HCT116 (cell line): Measurements from ENCODE around the gene TPK1.

Source experiments
- CTCF ChIP-seq, 3 experiments: fragments of 200-600 bp in 1 of 3; sonication (generic) in 1 of 3; IDR thresholded peaks in 2 of 3; conservative IDR thresholded peaks in 1 of 3; 2 replicates each; pipeline ENCODE4 v1.5.1; 2012 to 2017; ENCODE audit warnings: low read depth in 2 of 3, low read length in 2 of 3, antibody characterized with exemption in 1 of 3, borderline replicate concordance in 1 of 3, control low read depth in 1 of 3, mild to moderate bottlenecking in 1 of 3, mixed read lengths in 1 of 3, mixed run types in 1 of 3, moderate library complexity in 1 of 3; ENCODE audit not compliant: insufficient read depth in 1 of 3
- EZH2 ChIP-seq: fragments of 200-600 bp; sonication (generic); IDR thresholded peaks from 2 replicates; pipeline ENCODE4 v1.6.1; 2017; ENCODE audit warnings: antibody characterized with exemption, mixed run types
- POLR2A ChIP-seq: IDR thresholded peaks from 2 replicates; pipeline ENCODE4 v1.7.0; 2011; ENCODE audit warnings: borderline replicate concordance; ENCODE audit not compliant: insufficient read depth, insufficient read length; ENCODE audit errors: extremely low read depth
- RAD21 ChIP-seq: IDR thresholded peaks from 2 replicates; pipeline ENCODE4 v1.6.1; 2012; ENCODE audit warnings: low read depth, mild to moderate bottlenecking
- ZNF274 ChIP-seq: fragments of 200-500 bp; sonication (Bioruptor generic); IDR thresholded peaks from 2 replicates; pipeline ENCODE4 v1.6.1; 2014; ENCODE audit warnings: mild to moderate bottlenecking, low read depth, low read length, inconsistent platforms
- TF ChIP-seq, protein P1 (sequence below): IDR thresholded peaks from 2 replicates; pipeline ENCODE4 v1.6.1; 2012

DNA sequence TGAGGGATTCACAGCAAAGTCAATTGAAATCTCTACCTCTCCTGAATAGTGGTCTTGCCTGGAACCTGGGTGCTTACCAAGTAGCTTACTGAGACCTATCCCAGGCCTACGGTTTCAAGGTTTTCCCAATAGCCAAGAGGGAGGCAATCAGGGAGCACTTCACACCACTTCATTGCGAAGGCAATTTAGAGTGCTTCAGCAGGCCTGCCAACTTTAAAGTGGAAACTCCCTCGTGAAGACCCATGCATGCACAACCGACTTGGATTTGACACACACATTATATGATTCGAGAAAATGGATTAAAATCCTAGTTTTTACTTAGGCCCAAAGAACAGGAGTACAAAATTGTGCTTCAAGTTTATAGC, 380.8 kb downstream of the TPK1 start:
- TF ChIP-seq CTCF (IDR thresholded peaks at IDR 0.05 in 2 of 3, conservative IDR thresholded peaks at IDR 0.05 in 1 of 3; ENCODE audit: borderline replicate concordance in 1 of 3, insufficient read depth in 1 of 3, low read depth in 2 of 3, low read length in 2 of 3) (no peak), EZH2 (no peak), ZNF274 (no peak), RAD21 (no peak), POLR2A (no peak)
- TF ChIP-seq, protein P1, sequence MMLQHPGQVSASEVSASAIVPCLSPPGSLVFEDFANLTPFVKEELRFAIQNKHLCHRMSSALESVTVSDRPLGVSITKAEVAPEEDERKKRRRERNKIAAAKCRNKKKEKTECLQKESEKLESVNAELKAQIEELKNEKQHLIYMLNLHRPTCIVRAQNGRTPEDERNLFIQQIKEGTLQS: no peak
